ENCODE measurements around the gene RBM8A.

RBM8A gene

DNA sequence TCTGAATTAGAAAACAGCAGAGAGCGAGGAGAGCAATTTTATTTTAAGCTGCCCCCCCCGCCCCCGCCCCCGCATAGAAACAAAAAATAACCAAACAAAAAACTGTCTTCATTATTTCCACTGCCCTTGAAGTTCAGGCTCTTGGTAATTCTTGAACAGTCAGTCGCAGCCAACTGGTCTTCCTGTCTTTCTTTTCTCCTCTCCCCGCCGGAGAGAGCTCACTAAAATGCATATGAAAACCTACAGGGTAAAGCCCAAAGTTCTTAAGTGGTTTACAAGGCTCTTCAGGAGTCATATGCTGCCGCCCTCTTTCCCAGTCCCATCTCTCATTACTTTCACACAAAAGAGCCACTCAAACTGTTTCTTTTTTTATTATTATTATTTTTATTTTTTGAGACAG is 40.5 kb downstream of the RBM8A start:
- TF ChIP-seq, protein P1, sequence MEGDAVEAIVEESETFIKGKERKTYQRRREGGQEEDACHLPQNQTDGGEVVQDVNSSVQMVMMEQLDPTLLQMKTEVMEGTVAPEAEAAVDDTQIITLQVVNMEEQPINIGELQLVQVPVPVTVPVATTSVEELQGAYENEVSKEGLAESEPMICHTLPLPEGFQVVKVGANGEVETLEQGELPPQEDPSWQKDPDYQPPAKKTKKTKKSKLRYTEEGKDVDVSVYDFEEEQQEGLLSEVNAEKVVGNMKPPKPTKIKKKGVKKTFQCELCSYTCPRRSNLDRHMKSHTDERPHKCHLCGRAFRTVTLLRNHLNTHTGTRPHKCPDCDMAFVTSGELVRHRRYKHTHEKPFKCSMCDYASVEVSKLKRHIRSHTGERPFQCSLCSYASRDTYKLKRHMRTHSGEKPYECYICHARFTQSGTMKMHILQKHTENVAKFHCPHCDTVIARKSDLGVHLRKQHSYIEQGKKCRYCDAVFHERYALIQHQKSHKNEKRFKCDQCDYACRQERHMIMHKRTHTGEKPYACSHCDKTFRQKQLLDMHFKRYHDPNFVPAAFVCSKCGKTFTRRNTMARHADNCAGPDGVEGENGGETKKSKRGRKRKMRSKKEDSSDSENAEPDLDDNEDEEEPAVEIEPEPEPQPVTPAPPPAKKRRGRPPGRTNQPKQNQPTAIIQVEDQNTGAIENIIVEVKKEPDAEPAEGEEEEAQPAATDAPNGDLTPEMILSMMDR (IDR thresholded peaks at IDR 0.05; ENCODE audit: low read depth, low read length), result no peak
- no peak for DNase-seq (ENCODE audit: extremely low read depth, low read depth)

DNA sequence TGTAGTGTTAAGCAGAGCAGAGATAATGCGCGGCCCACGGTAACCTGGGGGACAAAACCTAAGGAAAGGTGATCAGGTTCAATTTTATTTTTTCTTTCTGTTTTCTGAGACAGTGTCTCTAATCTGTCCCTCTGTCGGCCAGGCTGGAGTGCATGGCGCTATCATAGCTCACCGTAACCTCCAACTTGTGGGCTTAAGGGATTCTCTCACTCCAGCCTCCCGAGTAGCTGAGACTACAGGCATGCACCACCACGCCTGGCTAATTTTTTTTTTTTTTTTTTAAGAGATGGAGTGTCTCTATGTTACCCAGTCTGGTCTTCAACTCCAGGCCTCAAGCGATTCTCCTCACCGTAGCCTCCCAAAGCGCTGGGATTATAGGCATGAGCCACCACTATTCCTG is 40.9 kb downstream of the RBM8A start:
- TF ChIP-seq, protein P1 (IDR thresholded peaks at IDR 0.05; ENCODE audit: low read depth, low read length), result no peak
- no peak for DNase-seq (ENCODE audit: extremely low read depth, low read depth)

DNA sequence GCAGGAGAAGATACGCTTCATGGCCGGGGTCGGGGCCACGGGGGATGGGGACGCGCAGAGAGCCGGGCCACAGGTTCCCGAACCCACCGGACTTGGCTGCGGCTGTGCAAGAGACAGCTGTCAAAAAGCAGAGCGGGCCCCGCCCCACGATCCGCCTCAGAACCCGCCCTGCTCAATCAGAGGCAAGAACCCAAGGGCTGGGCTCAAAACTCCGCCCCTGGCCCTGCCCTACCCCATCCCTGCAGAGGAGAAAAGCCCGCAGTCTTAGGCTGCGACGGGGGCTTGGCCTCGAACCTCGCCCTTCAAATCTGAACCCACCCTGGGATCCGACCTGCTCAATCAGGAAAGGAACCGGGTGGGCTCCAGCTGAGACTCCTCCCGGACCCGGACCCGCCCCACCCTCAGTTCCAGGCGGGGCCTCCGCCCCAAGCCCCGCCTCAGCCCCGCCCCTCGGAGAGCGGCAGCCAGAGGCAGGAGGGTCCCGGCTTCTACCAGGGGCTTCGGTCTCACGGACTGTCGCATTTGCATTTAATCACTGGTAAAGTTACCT is 41.5 kb downstream of the RBM8A start, which contains the start of gene ANKRD35:
Gene ANKRD35, minus strand, starts transcription at position 129 of the 550 bp plus-strand sequence. Its CDS starts 108 bp downstream, at position 21.
- no peak for DNase-seq (ENCODE audit: extremely low read depth, low read depth)
- TF ChIP-seq, protein P1 (IDR thresholded peaks at IDR 0.05; ENCODE audit: low read depth, low read length), result no peak

GRCh38 chr1:145884675-145885074 is 42.6 kb downstream of the RBM8A start:
- DNase-seq (ENCODE audit: extremely low read depth, low read depth), result no peak
- TF ChIP-seq, protein P1 (IDR thresholded peaks at IDR 0.05; ENCODE audit: low read depth, low read length), result no peak

GRCh38 chr1:145879775-145880174 is 47.5 kb downstream of the RBM8A start:
- no peak for DNase-seq (ENCODE audit: extremely low read depth, low read depth)
- TF ChIP-seq, protein P1 (IDR thresholded peaks at IDR 0.05; ENCODE audit: low read depth, low read length), result no peak

DNA sequence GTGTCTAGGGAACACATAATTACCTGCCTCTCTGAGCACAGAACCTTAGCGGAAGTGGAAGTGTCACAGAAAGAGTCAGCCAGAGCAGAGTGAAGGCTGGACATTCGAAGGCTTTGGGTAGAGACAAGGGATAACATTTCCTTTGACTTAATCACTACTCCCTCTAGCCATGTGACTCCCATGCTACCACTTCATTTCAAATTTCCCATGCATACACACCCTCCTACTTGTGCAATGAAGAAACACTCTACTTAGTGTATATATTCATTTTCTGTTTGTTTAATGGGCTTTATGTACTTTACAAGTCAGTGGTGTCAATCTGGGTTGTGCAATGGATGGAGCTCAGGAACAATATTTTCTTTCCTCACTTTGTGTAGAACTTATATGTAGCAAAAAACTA is 48.6 kb downstream of the RBM8A start:
- TF ChIP-seq, protein P1 (IDR thresholded peaks at IDR 0.05; ENCODE audit: low read depth, low read length), result no peak
- DNase-seq (ENCODE audit: extremely low read depth, low read depth), result no peak

GRCh38 chr1:145877923-145878486 is 49.3 kb downstream of the RBM8A start:
- TF ChIP-seq, protein P1 (IDR thresholded peaks at IDR 0.05; ENCODE audit: low read depth, low read length), result no peak

More at GRCh38 chr1:145877923-145878486, 49.3 kb downstream of the RBM8A start:
- no peak for DNase-seq (ENCODE audit: extremely low read depth, low read depth)

Measured in AG09319 (cell line).